ENCODE measurements around the gene EVPL.
A peak's percentile ranks its signal among the peaks of the same experiment; 100 is the strongest.

EVPL gene

DNA sequence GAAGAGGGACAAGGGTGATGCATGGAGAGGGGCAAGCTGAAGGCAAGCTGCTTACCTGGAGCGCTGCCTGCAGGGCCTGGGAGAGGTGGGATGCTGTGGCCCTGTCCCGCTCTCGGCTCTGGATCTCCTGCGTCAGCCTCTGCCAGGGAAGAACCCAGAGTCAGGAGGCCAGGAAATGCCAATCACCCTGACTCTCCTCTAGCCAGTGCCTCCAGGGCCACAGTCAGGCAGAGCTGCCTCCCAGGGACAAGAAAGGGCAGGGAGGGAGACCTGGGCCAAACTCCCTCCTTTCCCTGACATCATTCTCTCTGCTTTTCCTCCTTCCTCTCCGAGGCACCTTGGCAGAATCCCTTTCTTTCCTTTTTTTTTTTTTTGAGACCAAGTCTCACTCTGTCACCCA is 15.2 kb downstream of the EVPL start:
- H3K27ac ChIP-seq = peak overlapping the region; percentile 21; the same call in 1 of the 2 replicates
- TF ChIP-seq, protein P1, sequence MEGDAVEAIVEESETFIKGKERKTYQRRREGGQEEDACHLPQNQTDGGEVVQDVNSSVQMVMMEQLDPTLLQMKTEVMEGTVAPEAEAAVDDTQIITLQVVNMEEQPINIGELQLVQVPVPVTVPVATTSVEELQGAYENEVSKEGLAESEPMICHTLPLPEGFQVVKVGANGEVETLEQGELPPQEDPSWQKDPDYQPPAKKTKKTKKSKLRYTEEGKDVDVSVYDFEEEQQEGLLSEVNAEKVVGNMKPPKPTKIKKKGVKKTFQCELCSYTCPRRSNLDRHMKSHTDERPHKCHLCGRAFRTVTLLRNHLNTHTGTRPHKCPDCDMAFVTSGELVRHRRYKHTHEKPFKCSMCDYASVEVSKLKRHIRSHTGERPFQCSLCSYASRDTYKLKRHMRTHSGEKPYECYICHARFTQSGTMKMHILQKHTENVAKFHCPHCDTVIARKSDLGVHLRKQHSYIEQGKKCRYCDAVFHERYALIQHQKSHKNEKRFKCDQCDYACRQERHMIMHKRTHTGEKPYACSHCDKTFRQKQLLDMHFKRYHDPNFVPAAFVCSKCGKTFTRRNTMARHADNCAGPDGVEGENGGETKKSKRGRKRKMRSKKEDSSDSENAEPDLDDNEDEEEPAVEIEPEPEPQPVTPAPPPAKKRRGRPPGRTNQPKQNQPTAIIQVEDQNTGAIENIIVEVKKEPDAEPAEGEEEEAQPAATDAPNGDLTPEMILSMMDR (conservative IDR thresholded peaks at IDR 0.05; ENCODE audit: low read depth) = no peak
- ChIA-PET POLR2A (ENCODE audit: low non-redundant PET) (no interaction called here), CTCF (interaction anchor here (0.9 to 1.8 kb wide), 2 partner anchors 12 to 268 kb away, joined by 5 read pairs; partner anchors contain the start of gene CDK3)
- DNase-seq (ENCODE audit: low spot score) = no peak

DNA sequence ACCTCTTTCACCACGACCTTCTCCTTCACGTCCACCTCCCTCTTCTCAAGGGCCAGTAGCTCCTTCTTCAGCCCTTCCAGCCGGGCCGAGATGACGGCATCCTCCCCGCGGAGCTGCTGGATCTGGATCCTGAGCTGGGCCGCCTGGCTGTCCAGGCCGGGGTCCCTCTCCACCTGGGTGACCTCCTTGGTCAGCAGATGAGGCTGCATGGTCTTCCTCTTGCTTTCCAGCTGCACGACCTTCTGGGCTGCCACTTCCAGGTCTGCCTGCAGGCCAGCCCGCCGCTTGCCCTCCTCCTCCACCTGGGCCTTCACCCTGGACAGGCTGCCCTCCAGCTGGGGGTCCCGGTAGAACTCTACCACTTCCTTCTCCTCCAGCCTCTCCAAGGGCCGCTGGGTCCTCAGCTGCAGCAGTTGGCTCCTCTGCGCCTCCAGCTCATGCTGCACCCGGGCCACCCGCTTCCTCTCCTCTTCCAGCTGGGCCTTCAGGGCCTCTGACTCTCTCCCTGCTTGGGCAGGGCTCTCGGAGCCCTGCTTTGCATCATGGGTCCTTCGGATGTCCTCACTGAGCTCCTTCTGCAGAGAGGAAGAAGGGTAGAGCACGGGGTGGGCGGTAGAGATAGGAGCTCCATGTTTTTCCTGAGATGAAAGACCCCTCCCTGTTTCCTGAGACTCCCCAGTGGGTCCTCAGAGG is 17.0 kb downstream of the EVPL start:
- ChIA-PET CTCF (interaction anchor here (0.7 to 1.1 kb wide), 2 partner anchors 10 to 114 kb away, joined by 3 to 5 read pairs; partner anchors contain the start of gene CDK3), POLR2A (ENCODE audit: low non-redundant PET) (no interaction called here)
- no peak overlapping the region for H3K27ac ChIP-seq
- TF ChIP-seq, protein P1 (conservative IDR thresholded peaks at IDR 0.05; ENCODE audit: low read depth) = no peak
- DNase-seq (ENCODE audit: low spot score) = no peak

DNA sequence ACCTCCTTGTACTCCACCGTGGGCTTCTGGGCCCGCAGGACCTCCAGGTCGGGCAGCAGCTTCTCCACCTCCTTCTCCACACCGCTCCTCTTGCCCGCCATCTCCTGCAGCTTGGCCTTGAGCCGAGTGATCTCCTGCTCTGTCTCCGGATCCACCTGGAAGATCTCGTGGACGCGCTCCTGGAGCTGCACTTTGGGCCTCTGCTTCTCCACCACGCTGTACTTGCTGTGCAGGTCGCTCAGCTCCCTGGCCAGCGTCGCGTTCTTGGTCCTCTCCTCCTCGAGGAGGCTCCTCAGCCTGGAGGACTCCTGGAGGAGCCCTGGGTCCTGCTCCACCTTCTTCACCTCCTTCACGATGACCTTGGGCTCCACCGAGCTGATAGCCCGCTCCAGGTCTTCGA is 17.7 kb downstream of the EVPL start:
- POLR2A ChIA-PET (ENCODE audit: low non-redundant PET) = no interaction called here
- no peak for DNase-seq (ENCODE audit: low spot score)
- TF ChIP-seq, protein P1 (conservative IDR thresholded peaks at IDR 0.05; ENCODE audit: low read depth) = no peak
- H3K27ac ChIP-seq = no peak overlapping the region
- CTCF ChIA-PET = interaction anchor here (0.7 to 1.6 kb wide), 2 partner anchors 105 to 113 kb away, joined by 3 to 4 read pairs; partner anchors contain the start of gene MRPL38

DNA sequence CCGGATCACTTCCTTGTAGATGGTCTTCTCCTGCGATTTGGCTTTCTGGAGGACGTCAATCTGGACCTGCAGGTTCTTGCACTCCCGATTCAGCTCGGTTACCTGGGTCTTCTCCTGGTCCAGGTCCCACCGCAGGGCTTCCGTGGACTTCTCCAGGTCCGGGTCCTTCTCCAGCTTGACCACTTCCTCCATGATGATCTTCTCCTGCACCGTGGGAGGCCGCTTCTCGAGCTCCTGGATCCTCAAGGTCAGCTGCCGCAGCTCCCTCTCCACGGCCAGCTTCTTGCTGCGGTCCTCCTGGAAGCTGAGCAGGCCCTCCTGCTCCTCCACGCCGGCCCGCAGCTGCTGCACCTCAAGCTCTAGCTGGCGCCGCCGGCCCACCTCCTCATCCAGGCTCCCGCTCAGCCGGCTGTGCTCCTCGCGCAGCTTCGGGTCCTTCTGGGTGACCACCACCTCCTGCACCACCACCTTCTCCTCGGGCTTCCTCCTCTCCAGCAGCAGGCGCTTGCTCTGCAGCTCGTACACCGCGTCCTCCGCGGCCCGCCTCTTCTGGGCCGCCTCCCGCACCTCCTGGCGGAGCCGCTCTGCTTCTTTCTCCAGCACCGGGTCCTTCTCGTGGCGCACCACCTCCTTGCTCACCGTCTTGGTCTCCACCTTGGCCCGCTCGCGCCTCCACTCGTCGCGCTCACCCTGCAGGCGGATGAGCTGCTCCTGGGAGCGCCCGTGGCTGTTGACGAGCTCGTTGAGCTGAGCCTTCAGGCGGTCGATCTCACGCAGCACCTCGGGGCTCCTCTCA is 18.3 kb downstream of the EVPL start:
- ChIA-PET CTCF (interaction anchor here (1.1 to 1.6 kb wide), 2 partner anchors 99 to 104 kb away, joined by 3 to 4 read pairs; partner anchors contain the start of gene MRPL38), POLR2A (ENCODE audit: low non-redundant PET) (interaction anchor here (0.6 kb wide), 1 partner anchor 132 kb away, joined by 3 read pairs; no protein-coding TSS in a partner anchor)
- TF ChIP-seq, protein P1 (conservative IDR thresholded peaks at IDR 0.05; ENCODE audit: low read depth) = no peak
- no peak overlapping the region for H3K27ac ChIP-seq
- DNase-seq (ENCODE audit: low spot score) = no peak

DNA sequence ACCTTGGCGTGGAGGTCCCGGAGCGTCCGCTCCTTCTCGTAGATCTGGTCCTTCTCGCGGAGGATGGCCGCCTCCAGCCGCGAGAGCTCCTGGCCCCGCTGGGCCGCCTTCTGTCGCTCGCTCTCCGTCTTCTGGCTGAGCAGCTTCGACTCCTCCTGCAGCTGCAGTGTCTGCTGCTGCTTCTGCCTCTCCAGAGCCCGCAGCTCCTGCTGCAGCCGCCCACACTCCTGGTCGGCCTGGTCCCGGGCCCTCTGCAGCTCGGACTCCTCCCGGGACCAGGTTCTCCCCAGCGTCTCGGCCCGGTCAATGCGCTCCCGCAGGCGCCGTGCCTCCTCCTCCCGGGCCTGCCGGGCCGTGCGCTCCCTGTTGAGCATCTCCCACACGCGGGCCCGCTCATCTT is 18.9 kb downstream of the EVPL start:
- ChIA-PET POLR2A (ENCODE audit: low non-redundant PET) (interaction anchor here (0.6 kb wide), 1 partner anchor 132 kb away, joined by 3 read pairs; no protein-coding TSS in a partner anchor), CTCF (interaction anchor here (1.1 to 1.6 kb wide), 3 partner anchors 98 to 103 kb away, joined by 3 to 5 read pairs (median 4); partner anchors contain the start of gene MRPL38)
- no peak for DNase-seq (ENCODE audit: low spot score)
- TF ChIP-seq, protein P1 (conservative IDR thresholded peaks at IDR 0.05; ENCODE audit: low read depth) = no peak
- no peak overlapping the region for H3K27ac ChIP-seq

DNA sequence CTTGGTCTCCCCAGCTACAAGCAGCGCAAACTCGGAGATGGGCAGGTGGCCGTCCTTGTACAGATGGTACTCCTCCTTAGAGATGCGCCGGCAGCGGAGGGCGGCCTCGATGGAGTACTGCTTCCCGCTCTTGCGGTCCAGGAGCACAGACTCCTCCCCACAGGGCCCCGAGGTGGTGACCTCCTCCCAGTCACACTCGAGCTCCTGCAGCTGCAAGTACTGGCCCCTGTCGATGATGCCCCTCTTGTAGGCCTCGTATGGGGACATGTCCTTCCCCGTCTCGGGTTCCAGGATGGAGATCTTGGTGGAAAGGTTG is 19.3 kb downstream of the EVPL start:
- H3K27ac ChIP-seq = no peak overlapping the region
- CTCF ChIA-PET = interaction anchor here (1.1 to 1.2 kb wide), 2 partner anchors 98 to 103 kb away, joined by 3 to 5 read pairs; no protein-coding TSS in a partner anchor
- POLR2A ChIA-PET (ENCODE audit: low non-redundant PET) = no interaction called here

More for the DNA sequence above, 19.3 kb downstream of the EVPL start:
- TF ChIP-seq, protein P1 (conservative IDR thresholded peaks at IDR 0.05; ENCODE audit: low read depth) = no peak
- no peak for DNase-seq (ENCODE audit: low spot score)
